ENCODE results near the gene DLG1. TPM values are rescaled to one million over a fixed set of nuclear protein-coding genes. Genes with fewer than 3 reads are reported as not detected.

The DLG1 gene
- total and polyA plus RNA-seq, 2 donors (not counting 1 experiment from before 2014, with no cell fraction given), result 47.7 to 53.0 TPM

GRCh38 chr3:197010556-197011351, 287.7 kb downstream of the DLG1 start:
- no peak overlapping the region for H3K27ac ChIP-seq (ENCODE audit: insufficient read depth, low read length)
- no peaks in the 10 kb centered on the region for H3K4me1 ChIP-seq (ENCODE audit: control insufficient read depth, extremely low read depth, insufficient read depth, low read length)
- H3K9ac ChIP-seq (ENCODE audit: insufficient read depth, low read length), result no peak overlapping the region
- no peaks in the 10 kb centered on the region for H3K79me2 ChIP-seq (ENCODE audit: control insufficient read depth, insufficient read depth, low read length)
- H2AFZ ChIP-seq (ENCODE audit: low read length), result no peak overlapping the region
- no peaks in the 10 kb centered on the region for H4K20me1 ChIP-seq (ENCODE audit: control insufficient read depth, extremely low read depth, insufficient read depth, low read length)
- H3K27me3 ChIP-seq (ENCODE audit: control insufficient read depth, insufficient read depth, low read length), result peaks cover 5% of the 10 kb centered on the region
- H3K4me3 ChIP-seq (replicated peaks in 1 of 4; ENCODE audit: control extremely low read depth in 1 of 4, insufficient read depth in 1 of 4, low read depth in 3 of 4, low read length in 4 of 4), result no peak overlapping the region
- no peak overlapping the region for H3K4me2 ChIP-seq (ENCODE audit: extremely low read depth, insufficient read depth, low read length)
- no peak for DNase-seq (ENCODE audit: low read depth in 2 of 2)
- H3K9me3 ChIP-seq (ENCODE audit: control insufficient read depth, insufficient read depth, low read depth, low read length), result no peaks in the 10 kb centered on the region
- H3K36me3 ChIP-seq (ENCODE audit: control insufficient read depth, insufficient read depth, low read length), result no peaks in the 10 kb centered on the region
- TF ChIP-seq EZH2 (IDR thresholded peaks at IDR 0.05; ENCODE audit: low read length, missing control alignments) (no peak), CTCF (conservative IDR thresholded peaks at IDR 0.05 in 1 of 2, IDR thresholded peaks at IDR 0.05 in 1 of 2; ENCODE audit: low read depth in 1 of 2, low read length in 2 of 2) (no peak)

- DNase-seq (ENCODE audit: low read depth in 2 of 2), result no peak
- no peak overlapping the region for H3K4me2 ChIP-seq (ENCODE audit: extremely low read depth, insufficient read depth, low read length)
- no peak for TF ChIP-seq EZH2 (IDR thresholded peaks at IDR 0.05; ENCODE audit: low read length, missing control alignments)
- TF ChIP-seq CTCF (conservative IDR thresholded peaks at IDR 0.05 in 1 of 2, IDR thresholded peaks at IDR 0.05 in 1 of 2; ENCODE audit: low read depth in 1 of 2, low read length in 2 of 2), result no peak
- H3K27me3 ChIP-seq (ENCODE audit: control insufficient read depth, insufficient read depth, low read length), result peaks cover 5% of the 10 kb centered on the region
- H3K79me2 ChIP-seq (ENCODE audit: control insufficient read depth, insufficient read depth, low read length), result no peaks in the 10 kb centered on the region
- no peaks in the 10 kb centered on the region for H3K4me1 ChIP-seq (ENCODE audit: control insufficient read depth, extremely low read depth, insufficient read depth, low read length)
- H3K4me3 ChIP-seq (replicated peaks in 1 of 4; ENCODE audit: control extremely low read depth in 1 of 4, insufficient read depth in 1 of 4, low read depth in 3 of 4, low read length in 4 of 4), result no peak overlapping the region
- no peak overlapping the region for H3K27ac ChIP-seq (ENCODE audit: insufficient read depth, low read length)
- H3K36me3 ChIP-seq (ENCODE audit: control insufficient read depth, insufficient read depth, low read length), result no peaks in the 10 kb centered on the region
- H4K20me1 ChIP-seq (ENCODE audit: control insufficient read depth, extremely low read depth, insufficient read depth, low read length), result no peaks in the 10 kb centered on the region
- no peaks in the 10 kb centered on the region for H3K9me3 ChIP-seq (ENCODE audit: control insufficient read depth, insufficient read depth, low read depth, low read length)
- no peak overlapping the region for H2AFZ ChIP-seq (ENCODE audit: low read length)
- no peak overlapping the region for H3K9ac ChIP-seq (ENCODE audit: insufficient read depth, low read length)
These were observed 288.8 kb downstream of the DLG1 start for GRCh38 chr3:197009532-197010019.

- Histone ChIP-seq H4K20me1 (ENCODE audit: control insufficient read depth, extremely low read depth, insufficient read depth, low read length) (no peaks in the 10 kb centered on the region), H3K27ac (ENCODE audit: insufficient read depth, low read length) (no peak overlapping the region), H3K79me2 (ENCODE audit: control insufficient read depth, insufficient read depth, low read length) (no peaks in the 10 kb centered on the region), H3K9me3 (ENCODE audit: control insufficient read depth, insufficient read depth, low read depth, low read length) (no peaks in the 10 kb centered on the region), H3K4me3 (replicated peaks in 1 of 4; ENCODE audit: control extremely low read depth in 1 of 4, insufficient read depth in 1 of 4, low read depth in 3 of 4, low read length in 4 of 4) (no peak overlapping the region), H3K36me3 (ENCODE audit: control insufficient read depth, insufficient read depth, low read length) (no peaks in the 10 kb centered on the region), H3K4me2 (ENCODE audit: extremely low read depth, insufficient read depth, low read length) (no peak overlapping the region), H3K27me3 (ENCODE audit: control insufficient read depth, insufficient read depth, low read length) (peaks cover 4% of the 10 kb centered on the region), H3K4me1 (ENCODE audit: control insufficient read depth, extremely low read depth, insufficient read depth, low read length) (no peaks in the 10 kb centered on the region), H2AFZ (ENCODE audit: low read length) (no peak overlapping the region), H3K9ac (ENCODE audit: insufficient read depth, low read length) (no peak overlapping the region)
- TF ChIP-seq CTCF (conservative IDR thresholded peaks at IDR 0.05 in 1 of 2, IDR thresholded peaks at IDR 0.05 in 1 of 2; ENCODE audit: low read depth in 1 of 2, low read length in 2 of 2) (no peak), EZH2 (IDR thresholded peaks at IDR 0.05; ENCODE audit: low read length, missing control alignments) (no peak)
- no peak for DNase-seq (ENCODE audit: low read depth in 2 of 2)
These were observed 289.8 kb downstream of the DLG1 start for GRCh38 chr3:197008436-197009209.

All from fibroblast of lung (primary cell).